ENCODE data around the gene GAA. TPM values are rescaled to one million over a fixed set of nuclear protein-coding genes. Genes with fewer than 3 reads are reported as not detected.

Gene GAA
- total and polyA plus RNA-seq, 2 of the 8 experiments (the other 6 are each of a cell fraction or from before 2014, with no cell fraction given): 14.8 to 30.0 TPM

GRCh38 chr17:80101946-80102663, 724 bp downstream of the GAA start:
- H3K27ac ChIP-seq (ENCODE audit: low read depth, low read length): peak overlapping the region; percentile 20; the same call in 1 of the 2 replicates
- FAIRE-seq: no peak

More at GRCh38 chr17:80101946-80102663, 724 bp downstream of the GAA start:
- peak overlapping the region; percentile 66; the same call in 1 of the 2 replicates for H2AK5ac ChIP-seq (ENCODE audit: low read depth, low read length)
- H4K5ac ChIP-seq (ENCODE audit: insufficient read length, low read depth, low read length): no peak overlapping the region
- no peaks in the 10 kb centered on the region for H3K79me2 ChIP-seq (ENCODE audit: control insufficient read depth in 1 of 2, insufficient read depth in 2 of 2, low read length in 2 of 2)
- H3K79me1 ChIP-seq (ENCODE audit: low read depth, low read length): no peaks in the 10 kb centered on the region; the same call in 1 of the 2 replicates
- CTCF ChIA-PET (ENCODE audit: partially characterized antibody): interaction anchor here (0.7 to 6.8 kb wide), 20 partner anchors 7 to 294 kb away, joined by 3 to 43 read pairs (median 4); no protein-coding TSS in a partner anchor
- H2BK20ac ChIP-seq (ENCODE audit: low read length): no peak overlapping the region
- peak overlapping the region; percentile 83; the same call in 1 of the 2 replicates for H2AFZ ChIP-seq (ENCODE audit: low read length)
- H3K36me3 ChIP-seq (ENCODE audit: control insufficient read depth in 2 of 4, insufficient read depth in 4 of 4, low read length in 3 of 4): no peaks in the 10 kb centered on the region
- no peaks in the 10 kb centered on the region for H3K9me3 ChIP-seq (ENCODE audit: insufficient read depth in 2 of 2, low read depth in 1 of 2, low read length in 1 of 2)
- H2BK12ac ChIP-seq (ENCODE audit: low read depth, low read length): no peak overlapping the region
- peak overlapping the region; percentile 82 for H3K14ac ChIP-seq (ENCODE audit: insufficient read length)
- DNase-seq (ENCODE audit: low read depth in 1 of 2, low spot score in 2 of 2): no peak
- no peak overlapping the region for H3K23ac ChIP-seq (ENCODE audit: insufficient read length)
- peak overlapping the region; percentile 90 for H4K8ac ChIP-seq (ENCODE audit: extremely low read depth, insufficient read depth, low read length)
- POLR2A ChIA-PET (ENCODE audit: partially characterized antibody): interaction anchor here (0.9 to 2.5 kb wide), 19 partner anchors 9 to 167 kb away, joined by 3 to 20 read pairs (median 5); partner anchors contain the start of gene RNF213
- 0 out of 2 replicates have a peak overlapping the region, but pooled peaks have one; percentile 20 for H2BK15ac ChIP-seq (ENCODE audit: low read length)
- H4K20me1 ChIP-seq (replicated peaks in 1 of 2; ENCODE audit: control insufficient read depth in 1 of 2, insufficient read depth in 2 of 2, low read length in 2 of 2): no peaks in the 10 kb centered on the region
- H3K27me3 ChIP-seq (replicated peaks in 1 of 4; ENCODE audit: control insufficient read depth in 3 of 4, extremely low read depth in 1 of 4, insufficient read depth in 3 of 4, low read length in 3 of 4): peaks cover 0 to 9% (median 5%) of the 10 kb centered on the region in 4 experiments; a peak in 3 of 7 replicates
- H4K91ac ChIP-seq (replicated peaks; ENCODE audit: insufficient read length, low read length): no peak overlapping the region
- H2BK120ac ChIP-seq (replicated peaks; ENCODE audit: low read depth, low read length): no peak overlapping the region
- peaks cover 0 to 7% (median 1%) of the 10 kb centered on the region in 4 experiments; a peak in 4 of 7 replicates for H3K4me1 ChIP-seq (replicated peaks in 1 of 4; ENCODE audit: control insufficient read depth in 3 of 4, insufficient read depth in 4 of 4, low read length in 3 of 4)
- TF ChIP-seq KDM4A (IDR thresholded peaks at IDR 0.05; ENCODE audit: low read depth, low read length, severe bottlenecking) (peak; percentile 1), CHD1 (IDR thresholded peaks at IDR 0.05; ENCODE audit: low read depth, low read length) (no peak)
- H3K4me2 ChIP-seq (ENCODE audit: insufficient read depth in 1 of 2, low read depth in 2 of 2, low read length in 2 of 2): peak overlapping the region; percentile 89 to 99
- no peak overlapping the region for H3K18ac ChIP-seq (ENCODE audit: extremely low read depth, low read length)
- 36% methylated on average over 21 of the region's 21 CpGs; no CpG with 5 or more reads in 1 of the 2 experiments for WGBS, 2 experiments (ENCODE audit: extremely low coverage in 1 of 2, insufficient coverage in 1 of 2, insufficient read length in 1 of 2, insufficient replicate concordance in 2 of 2, low coverage in 1 of 2, low lambda C conversion rate in 2 of 2, missing lambda C conversion rate in 1 of 2)
- H2BK5ac ChIP-seq (ENCODE audit: low read depth, low read length): no peak overlapping the region
- peak overlapping the region in 3 of 4 experiments; percentile 5 to 71 (median 69); a peak in 5 of 7 replicates for H3K9ac ChIP-seq (replicated peaks in 1 of 4; ENCODE audit: extremely low read depth in 1 of 4, low read depth in 3 of 4, low read length in 3 of 4)
- peaks cover 8% of the 10 kb centered on the region; the same call in 1 of the 2 replicates for H3K23me2 ChIP-seq (ENCODE audit: low read depth, low read length)
- H3K56ac ChIP-seq (replicated peaks; ENCODE audit: insufficient read length, low read depth, low read length): peak overlapping the region; percentile 34
- H3K4me3 ChIP-seq (ENCODE audit: extremely low read depth in 1 of 4, insufficient read depth in 2 of 4, low read depth in 3 of 4, low read length in 4 of 4): peak overlapping the region; percentile 67 to 86 (median 78)
- peak overlapping the region; percentile 74 for H3K4ac ChIP-seq (replicated peaks; ENCODE audit: insufficient read length, low read depth, low read length)
